SK-N-SH treated with all-trans-retinoic acid at 6 μM for 48 hours (cell line): Measurements from ENCODE around the gene CDK14.

Source experiments
- TCF4 ChIP-seq: fragments of 250-450 bp; sonication (Bioruptor Pico); IDR thresholded peaks from 2 replicates; pipeline ENCODE4 v1.8.0; 2021; ENCODE audit warnings: mild to moderate bottlenecking, moderate library complexity, borderline replicate concordance
- ZFP30 ChIP-seq: fragments of 450-650 bp; formaldehyde crosslinking; IDR thresholded peaks from 2 replicates; pipeline ENCODE4 v1.5.0; 2022; ENCODE audit warnings: mild to moderate bottlenecking, moderate library complexity
- TF ChIP-seq, protein P1 (sequence below): fragments of 250-450 bp; sonication (Bioruptor Pico); IDR thresholded peaks from 2 replicates; pipeline ENCODE4 v1.8.0; 2021; ENCODE audit warnings: low read depth, mild to moderate bottlenecking, moderate library complexity, borderline replicate concordance
- TF ChIP-seq, protein P2 (sequence below): fragments of 250-450 bp; sonication (Bioruptor Pico); IDR thresholded peaks from 2 replicates; pipeline ENCODE4 v1.8.0; 2020; ENCODE audit warnings: mild to moderate bottlenecking, moderate library complexity, borderline replicate concordance

DNA sequence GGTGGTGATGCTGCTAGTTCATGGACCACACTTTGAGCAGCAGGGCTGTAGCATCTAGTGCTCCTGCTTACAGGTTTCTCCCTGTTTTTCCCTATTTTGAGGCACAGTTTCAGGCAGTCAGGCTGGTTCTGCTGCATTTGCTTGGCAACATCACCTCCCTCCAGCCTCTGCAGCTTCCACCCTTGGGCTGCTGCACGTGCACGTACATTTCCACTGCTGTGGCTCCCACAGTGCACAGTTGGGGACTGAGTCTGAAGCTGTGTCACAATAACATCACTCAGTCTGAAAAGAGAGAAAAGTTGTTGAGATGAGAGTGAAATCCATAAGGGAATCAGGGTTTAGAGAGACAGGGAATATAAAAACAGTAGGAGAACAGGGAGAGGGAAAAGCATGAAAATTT is 437.5 kb downstream of the CDK14 start:
- TF ChIP-seq ZFP30 (CRISPR knock-in tag) (no peak), TCF4 (CRISPR knock-in tag) (no peak)
- TF ChIP-seq, protein P1, sequence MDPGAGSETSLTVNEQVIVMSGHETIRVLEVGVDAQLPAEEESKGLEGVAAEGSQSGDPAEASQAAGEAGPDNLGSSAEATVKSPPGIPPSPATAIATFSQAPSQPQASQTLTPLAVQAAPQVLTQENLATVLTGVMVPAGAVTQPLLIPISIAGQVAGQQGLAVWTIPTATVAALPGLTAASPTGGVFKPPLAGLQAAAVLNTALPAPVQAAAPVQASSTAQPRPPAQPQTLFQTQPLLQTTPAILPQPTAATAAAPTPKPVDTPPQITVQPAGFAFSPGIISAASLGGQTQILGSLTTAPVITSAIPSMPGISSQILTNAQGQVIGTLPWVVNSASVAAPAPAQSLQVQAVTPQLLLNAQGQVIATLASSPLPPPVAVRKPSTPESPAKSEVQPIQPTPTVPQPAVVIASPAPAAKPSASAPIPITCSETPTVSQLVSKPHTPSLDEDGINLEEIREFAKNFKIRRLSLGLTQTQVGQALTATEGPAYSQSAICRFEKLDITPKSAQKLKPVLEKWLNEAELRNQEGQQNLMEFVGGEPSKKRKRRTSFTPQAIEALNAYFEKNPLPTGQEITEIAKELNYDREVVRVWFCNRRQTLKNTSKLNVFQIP (CRISPR knock-in tag) = no peak
- TF ChIP-seq, protein P2, sequence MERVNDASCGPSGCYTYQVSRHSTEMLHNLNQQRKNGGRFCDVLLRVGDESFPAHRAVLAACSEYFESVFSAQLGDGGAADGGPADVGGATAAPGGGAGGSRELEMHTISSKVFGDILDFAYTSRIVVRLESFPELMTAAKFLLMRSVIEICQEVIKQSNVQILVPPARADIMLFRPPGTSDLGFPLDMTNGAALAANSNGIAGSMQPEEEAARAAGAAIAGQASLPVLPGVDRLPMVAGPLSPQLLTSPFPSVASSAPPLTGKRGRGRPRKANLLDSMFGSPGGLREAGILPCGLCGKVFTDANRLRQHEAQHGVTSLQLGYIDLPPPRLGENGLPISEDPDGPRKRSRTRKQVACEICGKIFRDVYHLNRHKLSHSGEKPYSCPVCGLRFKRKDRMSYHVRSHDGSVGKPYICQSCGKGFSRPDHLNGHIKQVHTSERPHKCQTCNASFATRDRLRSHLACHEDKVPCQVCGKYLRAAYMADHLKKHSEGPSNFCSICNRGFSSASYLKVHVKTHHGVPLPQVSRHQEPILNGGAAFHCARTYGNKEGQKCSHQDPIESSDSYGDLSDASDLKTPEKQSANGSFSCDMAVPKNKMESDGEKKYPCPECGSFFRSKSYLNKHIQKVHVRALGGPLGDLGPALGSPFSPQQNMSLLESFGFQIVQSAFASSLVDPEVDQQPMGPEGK (CRISPR knock-in tag) = no peak
